Ascending aorta (tissue), 2 donors: ENCODE data around the gene TRO. TPM values are rescaled to one million over a fixed set of nuclear protein-coding genes. Genes with fewer than 3 reads are reported as not detected.

Experiments
- DNase-seq, 2 donors: peaks; one replicate each; pipeline ENCODE4 v3.0.0-alpha.2; 2019; ENCODE audit warnings: low spot score in 2 of 2
- H3K27ac ChIP-seq, 2 donors: fragments of 200-600 bp; sonication (generic); one replicate each; pipeline ENCODE4 v1.5.1; 2016 to 2017; ENCODE audit warnings: mild to moderate bottlenecking in 1 of 2
- H3K27me3 ChIP-seq: fragments of 200-600 bp; sonication (generic); one replicate; pipeline ENCODE4 v1.5.1; 2017
- H3K36me3 ChIP-seq, 2 donors: fragments of 200-600 bp; sonication (generic); one replicate each; pipeline ENCODE4 v1.5.1; 2016
- H3K4me1 ChIP-seq, 2 donors: fragments of 200-600 bp; sonication (generic); one replicate each; pipeline ENCODE4 v1.5.1; 2016 to 2017; ENCODE audit warnings: mild to moderate bottlenecking in 1 of 2
- H3K4me3 ChIP-seq, 2 donors: fragments of 200-600 bp; sonication (generic); one replicate each; pipeline ENCODE4 v1.5.1; 2016 to 2017; ENCODE audit warnings: mild to moderate bottlenecking in 1 of 2
- H3K9me3 ChIP-seq, 2 donors: fragments of 200-600 bp; sonication (generic); one replicate each; pipeline ENCODE4 v1.5.1; 2016
- intact Hi-C: fragments of 100-400 bp; cut with DNase I; formaldehyde crosslinking; loops from one replicate; pipeline ENCODE4 v1.15.1; 2023
- total RNA-seq: library from RNA; depleted of rRNA; stranded (reverse); fragments of >200 nt; gene quantifications from one replicate; pipeline ENCODE4 v1.1.0, GENCODE V29; 2016
- TF ChIP-seq, protein P1 (sequence below), 3 experiments: fragments of 200-600 bp in 2 of 3; fragments of 450-650 bp in 1 of 3; sonication (generic) in 2 of 3; IDR thresholded peaks; one replicate each; pipeline ENCODE4 v1.5.1; 2016 to 2019; ENCODE audit warnings: antibody characterized with exemption in 3 of 3, mild to moderate bottlenecking in 1 of 3, moderate library complexity in 1 of 3

Gene TRO
- total RNA-seq, 1 donor from 2014 or later, result 1.4 TPM

DNA sequence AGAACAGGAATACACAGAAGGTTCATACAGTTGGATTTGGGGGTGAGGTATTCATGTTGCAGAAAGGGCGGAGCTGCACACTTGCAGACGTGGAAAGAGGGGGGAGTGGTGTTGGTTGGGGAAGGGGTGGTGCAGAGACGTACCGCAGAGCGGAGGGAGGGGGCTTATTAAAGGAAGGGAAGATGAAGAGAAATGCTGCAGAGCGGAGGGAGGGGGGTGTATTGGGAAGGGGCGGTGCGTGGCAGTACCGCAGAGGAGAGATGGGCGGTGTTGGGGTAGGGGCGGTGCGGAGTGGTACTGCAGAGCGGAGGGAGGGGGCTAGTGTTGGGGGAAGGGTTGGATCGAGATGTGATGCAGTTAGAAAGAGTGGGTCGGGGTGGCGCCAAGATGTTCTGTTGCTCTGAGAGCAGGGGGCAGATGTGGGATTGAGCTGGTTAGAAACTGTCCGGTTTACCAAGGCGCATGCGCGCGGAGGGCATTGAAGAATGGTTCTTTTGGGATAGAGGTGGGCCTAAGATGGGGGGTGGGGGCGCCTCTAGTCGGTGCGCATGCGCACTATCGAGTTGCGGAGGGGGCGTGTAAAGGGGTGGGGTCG, 900 bp downstream of the TRO start:
- Histone ChIP-seq H3K27me3 (no peaks in the 10 kb centered on the region), H3K36me3 (peaks cover 0 to 3% of the 10 kb centered on the region in 2 donors), H3K27ac (peak overlapping the region; percentile 31 to 42), H3K4me1 (no peaks in the 10 kb centered on the region), H3K9me3 (no peaks in the 10 kb centered on the region), H3K4me3 (peak overlapping the region; percentile 48 to 58)
- TF ChIP-seq, protein P1, sequence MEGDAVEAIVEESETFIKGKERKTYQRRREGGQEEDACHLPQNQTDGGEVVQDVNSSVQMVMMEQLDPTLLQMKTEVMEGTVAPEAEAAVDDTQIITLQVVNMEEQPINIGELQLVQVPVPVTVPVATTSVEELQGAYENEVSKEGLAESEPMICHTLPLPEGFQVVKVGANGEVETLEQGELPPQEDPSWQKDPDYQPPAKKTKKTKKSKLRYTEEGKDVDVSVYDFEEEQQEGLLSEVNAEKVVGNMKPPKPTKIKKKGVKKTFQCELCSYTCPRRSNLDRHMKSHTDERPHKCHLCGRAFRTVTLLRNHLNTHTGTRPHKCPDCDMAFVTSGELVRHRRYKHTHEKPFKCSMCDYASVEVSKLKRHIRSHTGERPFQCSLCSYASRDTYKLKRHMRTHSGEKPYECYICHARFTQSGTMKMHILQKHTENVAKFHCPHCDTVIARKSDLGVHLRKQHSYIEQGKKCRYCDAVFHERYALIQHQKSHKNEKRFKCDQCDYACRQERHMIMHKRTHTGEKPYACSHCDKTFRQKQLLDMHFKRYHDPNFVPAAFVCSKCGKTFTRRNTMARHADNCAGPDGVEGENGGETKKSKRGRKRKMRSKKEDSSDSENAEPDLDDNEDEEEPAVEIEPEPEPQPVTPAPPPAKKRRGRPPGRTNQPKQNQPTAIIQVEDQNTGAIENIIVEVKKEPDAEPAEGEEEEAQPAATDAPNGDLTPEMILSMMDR (IDR thresholded peaks at IDR 0.05), result peak in 1 of 3 experiments; percentile 3
- DNase-seq, result no peak
- intact Hi-C loops, result loop anchor here (2.0 to 10.0 kb wide), 4 partner anchors 76 to 657 kb away; partner anchors contain the start of gene MAGED2

DNA sequence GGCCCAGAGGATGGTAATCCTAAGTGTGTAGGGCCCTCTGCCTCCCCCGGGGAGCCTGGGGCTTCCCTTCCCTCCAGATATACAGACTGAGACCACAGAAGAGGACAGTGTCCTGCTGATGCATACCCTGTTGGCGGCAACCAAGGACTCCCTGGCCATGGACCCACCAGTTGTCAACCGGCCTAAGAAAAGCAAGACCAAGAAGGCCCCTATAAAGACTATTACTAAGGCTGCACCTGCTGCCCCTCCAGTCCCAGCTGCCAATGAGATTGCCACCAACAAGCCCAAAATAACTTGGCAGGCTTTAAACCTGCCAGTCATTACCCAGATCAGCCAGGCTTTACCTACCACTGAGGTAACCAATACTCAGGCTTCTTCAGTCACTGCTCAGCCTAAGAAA, 1.9 kb downstream of the TRO start:
- intact Hi-C loops, result loop anchor here (5.0 to 10.0 kb wide), 3 partner anchors 75 to 658 kb away; partner anchors contain the start of gene MAGED2
- no peaks in the 10 kb centered on the region for H3K9me3 ChIP-seq
- DNase-seq, result no peak
- no peak overlapping the region for H3K27ac ChIP-seq
- no peaks in the 10 kb centered on the region for H3K27me3 ChIP-seq
- H3K4me1 ChIP-seq, result no peaks in the 10 kb centered on the region
- H3K4me3 ChIP-seq, result no peak overlapping the region
- peaks cover 0 to 12% of the 10 kb centered on the region in 2 donors for H3K36me3 ChIP-seq
- TF ChIP-seq, protein P1 (IDR thresholded peaks at IDR 0.05), result no peak

DNA sequence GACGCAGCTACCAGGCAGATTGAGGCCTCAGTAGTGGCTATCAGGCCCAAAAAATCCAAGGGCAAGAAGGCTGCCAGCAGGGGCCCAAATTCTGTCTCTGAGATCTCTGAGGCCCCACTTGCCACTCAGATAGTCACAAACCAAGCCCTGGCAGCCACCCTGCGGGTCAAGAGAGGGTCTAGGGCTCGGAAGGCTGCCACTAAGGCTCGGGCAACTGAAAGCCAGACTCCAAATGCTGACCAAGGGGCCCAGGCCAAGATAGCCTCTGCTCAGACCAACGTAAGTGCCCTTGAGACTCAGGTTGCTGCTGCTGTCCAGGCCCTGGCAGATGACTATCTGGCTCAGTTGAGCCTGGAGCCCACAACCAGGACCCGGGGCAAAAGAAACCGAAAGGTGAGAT, 2.8 kb downstream of the TRO start:
- no peaks in the 10 kb centered on the region for H3K27me3 ChIP-seq
- no peaks in the 10 kb centered on the region for H3K9me3 ChIP-seq
- TF ChIP-seq, protein P1 (IDR thresholded peaks at IDR 0.05), result no peak
- no peak overlapping the region for H3K27ac ChIP-seq
- no peak for DNase-seq
- H3K4me3 ChIP-seq, result no peak overlapping the region
- intact Hi-C loops, result loop anchor here (5.0 to 10.0 kb wide), 3 partner anchors 74 to 659 kb away; partner anchors contain the start of gene MAGED2
- peaks cover 0 to 21% of the 10 kb centered on the region in 2 donors for H3K36me3 ChIP-seq
- no peaks in the 10 kb centered on the region for H3K4me1 ChIP-seq

DNA sequence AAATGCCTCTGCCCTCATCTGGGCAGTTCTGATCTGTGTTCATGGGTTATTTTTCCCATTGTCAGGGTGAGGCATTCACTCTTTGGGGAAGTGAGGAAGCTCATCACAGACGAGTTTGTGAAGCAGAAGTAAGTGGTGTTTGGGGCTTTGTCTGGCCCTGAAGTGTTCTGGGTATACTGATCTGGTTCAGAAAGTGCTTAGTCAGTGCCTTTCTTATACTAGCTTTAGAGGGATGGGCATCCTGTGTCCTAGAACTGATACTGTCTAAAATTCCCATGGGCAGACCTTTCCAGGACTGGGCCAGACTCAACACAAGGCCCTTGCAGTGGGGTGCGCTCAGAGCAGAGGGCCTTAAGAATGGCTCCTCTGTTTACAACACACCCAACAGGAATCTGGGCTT, 6.4 kb downstream of the TRO start:
- no peaks in the 10 kb centered on the region for H3K4me1 ChIP-seq
- H3K36me3 ChIP-seq, result peaks cover 0 to 27% of the 10 kb centered on the region in 2 donors
- no peak overlapping the region for H3K27ac ChIP-seq
- no peaks in the 10 kb centered on the region for H3K27me3 ChIP-seq
- intact Hi-C loops, result loop anchor here (10.0 kb wide), 1 partner anchor 662 kb away; no protein-coding TSS in a partner anchor
- no peaks in the 10 kb centered on the region for H3K9me3 ChIP-seq
- no peak for DNase-seq
- H3K4me3 ChIP-seq, result no peak overlapping the region
- TF ChIP-seq, protein P1 (IDR thresholded peaks at IDR 0.05), result no peak

DNA sequence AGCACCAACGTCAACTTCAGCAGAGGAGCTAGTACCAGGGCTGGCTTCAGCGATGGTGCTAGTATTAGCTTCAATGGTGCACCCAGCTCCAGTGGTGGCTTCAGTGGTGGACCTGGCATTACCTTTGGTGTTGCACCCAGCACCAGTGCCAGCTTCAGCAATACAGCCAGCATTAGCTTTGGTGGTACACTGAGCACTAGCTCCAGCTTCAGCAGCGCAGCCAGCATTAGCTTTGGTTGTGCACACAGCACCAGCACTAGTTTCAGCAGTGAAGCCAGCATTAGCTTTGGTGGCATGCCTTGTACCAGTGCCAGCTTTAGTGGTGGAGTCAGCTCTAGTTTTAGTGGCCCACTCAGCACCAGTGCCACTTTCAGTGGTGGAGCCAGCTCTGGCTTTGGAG, 8.3 kb downstream of the TRO start:
- H3K27me3 ChIP-seq, result no peaks in the 10 kb centered on the region
- H3K4me1 ChIP-seq, result no peaks in the 10 kb centered on the region
- DNase-seq, result no peak
- H3K9me3 ChIP-seq, result no peaks in the 10 kb centered on the region
- no peak overlapping the region for H3K4me3 ChIP-seq
- TF ChIP-seq, protein P1 (IDR thresholded peaks at IDR 0.05), result no peak
- intact Hi-C loops, result loop anchor here (10.0 kb wide), 1 partner anchor 664 kb away; no protein-coding TSS in a partner anchor
- H3K27ac ChIP-seq, result no peak overlapping the region
- peaks cover 0 to 27% of the 10 kb centered on the region in 2 donors for H3K36me3 ChIP-seq
